ENCODE measurements around the gene KIF19. TPM values are rescaled to one million over a fixed set of nuclear protein-coding genes. Genes with fewer than 3 reads are reported as not detected.
"Not testable (repeated sequence)": the region's sequence is repeated elsewhere in the genome, so short reads cannot be mapped to it uniquely, and the experiment has no call there.

Gene KIF19
- total and polyA plus RNA-seq, 8 donors: 0.20 to 44.3 (median 0.58) TPM; not detected in 3

- H3K27me3 ChIP-seq: peaks cover 0 to 54% (median 10%) of the 10 kb centered on the region in 3 donors
- no peak overlapping the region for H3K4me3 ChIP-seq
- DNase-seq: peak in 1 of 2 donors; percentile 42
- peaks cover 0 to 16% (median 8%) of the 10 kb centered on the region in 4 donors for H3K4me1 ChIP-seq
- H3K9me3 ChIP-seq: no peaks in the 10 kb centered on the region
- no peaks in the 10 kb centered on the region for H3K36me3 ChIP-seq
- H3K27ac ChIP-seq: no peak overlapping the region
- TF ChIP-seq POLR2AphosphoS5 (IDR thresholded peaks at IDR 0.05) (no peak), POLR2A (IDR thresholded peaks at IDR 0.05) (no peak), CTCF (IDR thresholded peaks at IDR 0.05) (no peak), EP300 (IDR thresholded peaks at IDR 0.05) (no peak)
- intact Hi-C loops (cut with DNase I; ENCODE audit: low total_unique reads): loop anchor here (10.0 kb wide), 1 partner anchor 65 kb away; the partner anchor contains the start of gene TTYH2
- WGBS, 5 donors: 71 to 77% (median 71%) methylated on average over 8 to 9 of the region's 9 CpGs
Observed at GRCh38 chr17:74280093-74280513, 45.9 kb upstream of the KIF19 start.

GRCh38 chr17:74281799-74282198, 44.2 kb upstream of the KIF19 start:
- 91 to 96% (median 94%) methylated on average over 20 of the region's 20 CpGs for WGBS, 5 donors

GRCh38 chr17:74282274-74282586, 43.8 kb upstream of the KIF19 start:
- intact Hi-C loops (cut with DNase I; ENCODE audit: low total_unique reads): loop anchor here (10.0 kb wide), 1 partner anchor 67 kb away; the partner anchor contains the start of gene TTYH2

More at GRCh38 chr17:74281799-74282198, 44.2 kb upstream of the KIF19 start:
- Histone ChIP-seq H3K9me3 (no peaks in the 10 kb centered on the region), H3K4me3 (no peak overlapping the region), H3K27me3 (peaks cover 0 to 43% (median 12%) of the 10 kb centered on the region in 3 donors), H3K4me1 (peaks cover 0 to 9% (median 3%) of the 10 kb centered on the region in 4 donors), H3K36me3 (no peaks in the 10 kb centered on the region), H3K27ac (no peak overlapping the region)
- DNase-seq: no peak
- intact Hi-C loops (cut with DNase I; ENCODE audit: low total_unique reads): loop anchor here (10.0 kb wide), 1 partner anchor 67 kb away; the partner anchor contains the start of gene TTYH2
- no peak for TF ChIP-seq POLR2A (IDR thresholded peaks at IDR 0.05)
- TF ChIP-seq EP300 (IDR thresholded peaks at IDR 0.05): no peak
- no peak for TF ChIP-seq CTCF (IDR thresholded peaks at IDR 0.05)
- no peak for TF ChIP-seq POLR2AphosphoS5 (IDR thresholded peaks at IDR 0.05)

GRCh38 chr17:74282587-74283370, 43.2 kb upstream of the KIF19 start:
- Histone ChIP-seq H3K27me3 (peaks cover 0 to 47% (median 12%) of the 10 kb centered on the region in 3 donors), H3K4me1 (peaks cover 0 to 9% (median 3%) of the 10 kb centered on the region in 4 donors), H3K27ac (no peak overlapping the region), H3K4me3 (no peak overlapping the region), H3K36me3 (no peaks in the 10 kb centered on the region), H3K9me3 (no peaks in the 10 kb centered on the region)
- no peak for TF ChIP-seq EP300 (IDR thresholded peaks at IDR 0.05)
- DNase-seq: no peak
- intact Hi-C loops (cut with DNase I; ENCODE audit: low total_unique reads): loop anchor here (10.0 kb wide), 1 partner anchor 68 kb away; the partner anchor contains the start of gene TTYH2
- WGBS, 5 donors: 33 to 56% (median 35%) methylated on average over 9 of the region's 9 CpGs

More at GRCh38 chr17:74282274-74282586, 43.8 kb upstream of the KIF19 start:
- H3K27ac ChIP-seq, H3K4me3 ChIP-seq, H3K9me3 ChIP-seq, H3K4me1 ChIP-seq, H3K36me3 ChIP-seq, DNase-seq: not testable (repeated sequence)
- WGBS, 5 donors: 75 to 90% (median 88%) methylated on average over 4 of the region's 4 CpGs
- H3K27me3 ChIP-seq: peaks cover 0 to 44% (median 12%) of the 10 kb centered on the region in 3 donors

- intact Hi-C loops (cut with DNase I; ENCODE audit: low total_unique reads): loop anchor here (10.0 kb wide), 1 partner anchor 69 kb away; the partner anchor contains the start of gene TTYH2
- no peak for DNase-seq
Observed at GRCh38 chr17:74283371-74283673, 42.7 kb upstream of the KIF19 start.

More at GRCh38 chr17:74283371-74283673, 42.7 kb upstream of the KIF19 start:
- H3K4me3 ChIP-seq: no peak overlapping the region
- H3K9me3 ChIP-seq: no peaks in the 10 kb centered on the region
- peaks cover 0 to 9% (median 3%) of the 10 kb centered on the region in 4 donors for H3K4me1 ChIP-seq
- no peak for TF ChIP-seq POLR2AphosphoS5 (IDR thresholded peaks at IDR 0.05)
- no peak for TF ChIP-seq POLR2A (IDR thresholded peaks at IDR 0.05)
- TF ChIP-seq CTCF (IDR thresholded peaks at IDR 0.05): no peak
- TF ChIP-seq EP300 (IDR thresholded peaks at IDR 0.05): no peak
- no peaks in the 10 kb centered on the region for H3K36me3 ChIP-seq
- H3K27ac ChIP-seq: no peak overlapping the region
- peaks cover 0 to 47% (median 12%) of the 10 kb centered on the region in 3 donors for H3K27me3 ChIP-seq
- 75 to 89% (median 87%) methylated on average over 4 of the region's 4 CpGs for WGBS, 5 donors

Measured in stomach (tissue), 9 donors.